Panc1 (cell line): ENCODE data around the gene SHROOM3.

ENCODE experiments used
- SIN3A ChIP-seq: IDR thresholded peaks from 2 replicates; pipeline ENCODE4 v1.6.1; 2012; ENCODE audit warnings: low read depth, mild to moderate bottlenecking, low read length, moderate library complexity, borderline replicate concordance; ENCODE audit not compliant: insufficient read depth
- TF ChIP-seq, protein P1 (sequence below): fragments of 450-650 bp; IDR thresholded peaks from 2 replicates; pipeline ENCODE4 v1.5.1; 2017; ENCODE audit warnings: mild to moderate bottlenecking

DNA sequence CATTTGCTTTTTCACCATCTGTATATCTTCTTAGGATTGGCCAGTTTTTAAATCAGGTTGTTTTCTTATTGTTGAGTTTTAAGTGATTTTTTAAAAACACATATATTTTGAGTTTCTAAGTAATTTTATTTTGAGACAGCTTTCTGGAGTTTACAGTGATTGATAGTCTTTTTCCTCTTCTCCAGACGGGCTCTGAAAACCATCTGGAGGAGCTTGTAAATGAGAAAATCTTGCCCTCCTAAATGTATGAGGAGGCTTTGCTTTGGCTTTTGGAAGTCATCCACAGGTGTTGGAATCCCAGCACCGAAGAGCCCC is 302.7 kb downstream of the SHROOM3 start:
- no peak for TF ChIP-seq SIN3A
- TF ChIP-seq, protein P1, sequence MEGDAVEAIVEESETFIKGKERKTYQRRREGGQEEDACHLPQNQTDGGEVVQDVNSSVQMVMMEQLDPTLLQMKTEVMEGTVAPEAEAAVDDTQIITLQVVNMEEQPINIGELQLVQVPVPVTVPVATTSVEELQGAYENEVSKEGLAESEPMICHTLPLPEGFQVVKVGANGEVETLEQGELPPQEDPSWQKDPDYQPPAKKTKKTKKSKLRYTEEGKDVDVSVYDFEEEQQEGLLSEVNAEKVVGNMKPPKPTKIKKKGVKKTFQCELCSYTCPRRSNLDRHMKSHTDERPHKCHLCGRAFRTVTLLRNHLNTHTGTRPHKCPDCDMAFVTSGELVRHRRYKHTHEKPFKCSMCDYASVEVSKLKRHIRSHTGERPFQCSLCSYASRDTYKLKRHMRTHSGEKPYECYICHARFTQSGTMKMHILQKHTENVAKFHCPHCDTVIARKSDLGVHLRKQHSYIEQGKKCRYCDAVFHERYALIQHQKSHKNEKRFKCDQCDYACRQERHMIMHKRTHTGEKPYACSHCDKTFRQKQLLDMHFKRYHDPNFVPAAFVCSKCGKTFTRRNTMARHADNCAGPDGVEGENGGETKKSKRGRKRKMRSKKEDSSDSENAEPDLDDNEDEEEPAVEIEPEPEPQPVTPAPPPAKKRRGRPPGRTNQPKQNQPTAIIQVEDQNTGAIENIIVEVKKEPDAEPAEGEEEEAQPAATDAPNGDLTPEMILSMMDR: no peak
